Measurements from ENCODE around the gene INO80D.
A peak's percentile ranks its signal among the peaks of the same experiment; 100 is the strongest.

Gene INO80D

GRCh38 chr2:206083602-206084438, 2.2 kb downstream of the INO80D start:
- WGBS, result 4% methylated on average over 6 of the region's 14 CpGs

GRCh38 chr2:206082298-206082843, 3.6 kb downstream of the INO80D start:
- no peaks in the 10 kb centered on the region for H3K9me3 ChIP-seq (ENCODE audit: control insufficient read depth, low read length)
- H3K14ac ChIP-seq (ENCODE audit: low read length in 2 of 2), result no peak overlapping the region
- H3K27ac ChIP-seq (ENCODE audit: low read length, poor library complexity, severe bottlenecking), result no peak overlapping the region
- WGBS, result no CpG with 5 or more reads among the region's 4 CpGs
- H3K9ac ChIP-seq (ENCODE audit: low read length), result no peak overlapping the region
- H2BK5ac ChIP-seq (ENCODE audit: low read depth, low read length, poor library complexity, severe bottlenecking), result no peak overlapping the region
- H2AK5ac ChIP-seq (ENCODE audit: low read length, severe bottlenecking), result no peak overlapping the region
- H2BK12ac ChIP-seq (ENCODE audit: low read length in 2 of 2), result no peak overlapping the region
- H3K4me2 ChIP-seq (ENCODE audit: low read length, poor library complexity, severe bottlenecking), result no peak overlapping the region
- H3K4ac ChIP-seq (ENCODE audit: low read depth in 1 of 2, low read length in 2 of 2), result no peak overlapping the region
- H2BK120ac ChIP-seq (ENCODE audit: low read depth, low read length), result no peak overlapping the region
- no peaks in the 10 kb centered on the region for H3K36me3 ChIP-seq (ENCODE audit: control insufficient read depth in 1 of 2, insufficient read depth in 2 of 2, low read depth in 1 of 2, low read length in 2 of 2)
- H3K18ac ChIP-seq (ENCODE audit: low read depth in 1 of 2, low read length in 2 of 2), result no peak overlapping the region
- no peaks in the 10 kb centered on the region for H3K4me1 ChIP-seq (ENCODE audit: control insufficient read depth, insufficient read depth, low read depth, low read length)
- no peak overlapping the region for H4K8ac ChIP-seq (ENCODE audit: low read length)
- no peaks in the 10 kb centered on the region for H3K79me1 ChIP-seq (replicated peaks; ENCODE audit: low read length, poor library complexity, severe bottlenecking)
- no peak overlapping the region for H3K4me3 ChIP-seq (ENCODE audit: insufficient read depth in 1 of 2, low read depth in 1 of 2, low read length in 2 of 2)
- H4K91ac ChIP-seq (ENCODE audit: low read length), result no peak overlapping the region
- H3K27me3 ChIP-seq (ENCODE audit: control insufficient read depth in 1 of 2, insufficient read depth in 1 of 2, low read length in 2 of 2), result no peaks in the 10 kb centered on the region
- no peak overlapping the region for H3K23ac ChIP-seq (ENCODE audit: low read length in 2 of 2)
- no peak overlapping the region for H2AFZ ChIP-seq (ENCODE audit: low read depth, low read length)
- no peak for DNase-seq
- H2BK15ac ChIP-seq (ENCODE audit: low read depth, poor library complexity, severe bottlenecking), result no peak overlapping the region

More at GRCh38 chr2:206083602-206084438, 2.2 kb downstream of the INO80D start:
- H3K23ac ChIP-seq (ENCODE audit: low read length in 2 of 2), result no peak overlapping the region
- no peak overlapping the region for H2BK5ac ChIP-seq (ENCODE audit: low read depth, low read length, poor library complexity, severe bottlenecking)
- H3K27me3 ChIP-seq (ENCODE audit: control insufficient read depth in 1 of 2, insufficient read depth in 1 of 2, low read length in 2 of 2), result no peaks in the 10 kb centered on the region
- peak; percentile 44 for DNase-seq
- H3K79me1 ChIP-seq (replicated peaks; ENCODE audit: low read length, poor library complexity, severe bottlenecking), result no peaks in the 10 kb centered on the region
- H4K8ac ChIP-seq (ENCODE audit: low read length), result no peak overlapping the region
- H2BK15ac ChIP-seq (ENCODE audit: low read depth, poor library complexity, severe bottlenecking), result no peak overlapping the region
- H3K36me3 ChIP-seq (ENCODE audit: control insufficient read depth in 1 of 2, insufficient read depth in 2 of 2, low read depth in 1 of 2, low read length in 2 of 2), result no peaks in the 10 kb centered on the region
- H3K14ac ChIP-seq (ENCODE audit: low read length in 2 of 2), result no peak overlapping the region
- H2BK12ac ChIP-seq (ENCODE audit: low read length in 2 of 2), result no peak overlapping the region
- H3K27ac ChIP-seq (ENCODE audit: low read length, poor library complexity, severe bottlenecking), result peak overlapping the region; percentile 89
- peak overlapping the region in 1 of 2 experiments; percentile 82 for H3K4ac ChIP-seq (ENCODE audit: low read depth in 1 of 2, low read length in 2 of 2)
- H3K9ac ChIP-seq (ENCODE audit: low read length), result peak overlapping the region; percentile 98
- H3K4me1 ChIP-seq (ENCODE audit: control insufficient read depth, insufficient read depth, low read depth, low read length), result no peaks in the 10 kb centered on the region
- H3K4me3 ChIP-seq (ENCODE audit: insufficient read depth in 1 of 2, low read depth in 1 of 2, low read length in 2 of 2), result peak overlapping the region; percentile 80 to 83
- no peak overlapping the region for H2BK120ac ChIP-seq (ENCODE audit: low read depth, low read length)
- no peak overlapping the region for H2AFZ ChIP-seq (ENCODE audit: low read depth, low read length)
- no peak overlapping the region for H4K91ac ChIP-seq (ENCODE audit: low read length)
- H2AK5ac ChIP-seq (ENCODE audit: low read length, severe bottlenecking), result no peak overlapping the region
- no peaks in the 10 kb centered on the region for H3K9me3 ChIP-seq (ENCODE audit: control insufficient read depth, low read length)
- peak overlapping the region; percentile 78 for H3K4me2 ChIP-seq (ENCODE audit: low read length, poor library complexity, severe bottlenecking)
- peak overlapping the region in 1 of 2 experiments; percentile 66 for H3K18ac ChIP-seq (ENCODE audit: low read depth in 1 of 2, low read length in 2 of 2)

GRCh38 chr2:206080927-206081326, 5.0 kb downstream of the INO80D start:
- Histone ChIP-seq H2BK5ac (ENCODE audit: low read depth, low read length, poor library complexity, severe bottlenecking) (no peak overlapping the region), H3K9ac (ENCODE audit: low read length) (no peak overlapping the region), H3K27me3 (ENCODE audit: control insufficient read depth in 1 of 2, insufficient read depth in 1 of 2, low read length in 2 of 2) (no peaks in the 10 kb centered on the region), H3K4me2 (ENCODE audit: low read length, poor library complexity, severe bottlenecking) (no peak overlapping the region), H2AFZ (ENCODE audit: low read depth, low read length) (no peak overlapping the region), H3K18ac (ENCODE audit: low read depth in 1 of 2, low read length in 2 of 2) (no peak overlapping the region), H2BK15ac (ENCODE audit: low read depth, poor library complexity, severe bottlenecking) (no peak overlapping the region), H3K27ac (ENCODE audit: low read length, poor library complexity, severe bottlenecking) (no peak overlapping the region), H3K4me1 (ENCODE audit: control insufficient read depth, insufficient read depth, low read depth, low read length) (no peaks in the 10 kb centered on the region), H3K9me3 (ENCODE audit: control insufficient read depth, low read length) (no peaks in the 10 kb centered on the region), H3K4ac (ENCODE audit: low read depth in 1 of 2, low read length in 2 of 2) (no peak overlapping the region), H2AK5ac (ENCODE audit: low read length, severe bottlenecking) (no peak overlapping the region), H4K8ac (ENCODE audit: low read length) (no peak overlapping the region), H3K14ac (ENCODE audit: low read length in 2 of 2) (no peak overlapping the region), H3K79me1 (replicated peaks; ENCODE audit: low read length, poor library complexity, severe bottlenecking) (no peaks in the 10 kb centered on the region), H2BK12ac (ENCODE audit: low read length in 2 of 2) (no peak overlapping the region), H3K36me3 (ENCODE audit: control insufficient read depth in 1 of 2, insufficient read depth in 2 of 2, low read depth in 1 of 2, low read length in 2 of 2) (no peaks in the 10 kb centered on the region), H2BK120ac (ENCODE audit: low read depth, low read length) (no peak overlapping the region), H3K23ac (ENCODE audit: low read length in 2 of 2) (no peak overlapping the region), H4K91ac (ENCODE audit: low read length) (no peak overlapping the region), H3K4me3 (ENCODE audit: insufficient read depth in 1 of 2, low read depth in 1 of 2, low read length in 2 of 2) (no peak overlapping the region)
- WGBS, result 73% methylated on average over 2 of the region's 4 CpGs
- DNase-seq, result no peak

DNA sequence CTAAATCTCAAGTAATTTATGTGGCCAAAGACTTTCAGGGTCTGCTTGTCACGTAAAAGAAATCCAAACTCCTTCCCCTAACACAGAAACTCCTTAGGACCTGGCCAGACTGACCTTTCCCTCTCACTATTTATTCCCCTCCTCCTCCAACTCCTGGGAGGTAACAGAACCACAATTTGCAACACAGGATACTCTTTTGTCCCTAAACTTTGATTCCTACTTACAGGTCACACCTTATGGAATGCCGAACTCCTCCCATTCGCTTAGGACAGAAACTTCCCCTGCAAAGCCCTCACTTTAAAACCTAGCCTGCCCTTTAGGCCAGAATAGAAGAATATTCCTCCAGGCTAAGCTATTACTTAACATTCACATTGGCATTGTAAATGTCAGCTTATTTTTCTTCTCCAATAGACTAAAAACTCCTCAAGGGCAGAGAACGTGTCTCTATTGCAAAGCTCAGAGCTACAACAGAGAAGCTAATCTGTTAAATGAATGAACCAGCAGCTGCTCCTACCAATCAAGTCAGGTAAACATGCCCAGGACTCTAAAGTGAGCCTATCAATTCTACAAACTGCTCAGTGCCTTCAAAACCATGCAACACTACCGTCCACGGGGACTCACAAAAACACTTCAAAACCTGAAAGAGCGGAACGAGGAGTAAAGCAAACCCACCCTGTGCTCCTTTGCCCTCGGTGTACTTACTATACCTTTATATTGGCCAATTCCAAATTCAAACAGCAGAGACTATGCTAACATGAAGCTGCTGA, 6.1 kb downstream of the INO80D start:
- H3K4me1 ChIP-seq (ENCODE audit: control insufficient read depth, insufficient read depth, low read depth, low read length), result no peaks in the 10 kb centered on the region
- WGBS, result 56% methylated on average over 9 of the region's 9 CpGs
- no peak overlapping the region for H2BK120ac ChIP-seq (ENCODE audit: low read depth, low read length)
- H3K27me3 ChIP-seq (ENCODE audit: control insufficient read depth in 1 of 2, insufficient read depth in 1 of 2, low read length in 2 of 2), result no peaks in the 10 kb centered on the region
- no peak overlapping the region for H4K91ac ChIP-seq (ENCODE audit: low read length)
- H2BK12ac ChIP-seq (ENCODE audit: low read length in 2 of 2), result no peak overlapping the region
- peaks cover 1% of the 10 kb centered on the region for H3K79me1 ChIP-seq (replicated peaks; ENCODE audit: low read length, poor library complexity, severe bottlenecking)
- H3K27ac ChIP-seq (ENCODE audit: low read length, poor library complexity, severe bottlenecking), result no peak overlapping the region
- no peak overlapping the region for H3K14ac ChIP-seq (ENCODE audit: low read length in 2 of 2)
- no peak overlapping the region for H2BK15ac ChIP-seq (ENCODE audit: low read depth, poor library complexity, severe bottlenecking)
- H3K18ac ChIP-seq (ENCODE audit: low read depth in 1 of 2, low read length in 2 of 2), result no peak overlapping the region
- H3K4ac ChIP-seq (ENCODE audit: low read depth in 1 of 2, low read length in 2 of 2), result no peak overlapping the region
- DNase-seq, result no peak
- H2BK5ac ChIP-seq (ENCODE audit: low read depth, low read length, poor library complexity, severe bottlenecking), result no peak overlapping the region
- no peaks in the 10 kb centered on the region for H3K36me3 ChIP-seq (ENCODE audit: control insufficient read depth in 1 of 2, insufficient read depth in 2 of 2, low read depth in 1 of 2, low read length in 2 of 2)
- no peak overlapping the region for H4K8ac ChIP-seq (ENCODE audit: low read length)
- H3K9ac ChIP-seq (ENCODE audit: low read length), result no peak overlapping the region
- H3K9me3 ChIP-seq (ENCODE audit: control insufficient read depth, low read length), result no peaks in the 10 kb centered on the region
- no peak overlapping the region for H3K4me2 ChIP-seq (ENCODE audit: low read length, poor library complexity, severe bottlenecking)
- no peak overlapping the region for H3K4me3 ChIP-seq (ENCODE audit: insufficient read depth in 1 of 2, low read depth in 1 of 2, low read length in 2 of 2)
- no peak overlapping the region for H3K23ac ChIP-seq (ENCODE audit: low read length in 2 of 2)
- H2AFZ ChIP-seq (ENCODE audit: low read depth, low read length), result no peak overlapping the region
- no peak overlapping the region for H2AK5ac ChIP-seq (ENCODE audit: low read length, severe bottlenecking)

Data from mesenchymal stem cell (in vitro differentiated cells and primary cell).